HL-60 (cell line): ENCODE data around the gene EHD1.

ENCODE experiments used
- CTCF ChIP-seq: IDR thresholded peaks from one replicate; pipeline ENCODE4 v1.5.1; 2011; ENCODE audit warnings: low read length, control low read depth, inconsistent platforms; ENCODE audit not compliant: insufficient read depth
- POLR2AphosphoS5 ChIP-seq: IDR thresholded peaks from 2 replicates; pipeline ENCODE4 v1.6.1; 2012; ENCODE audit warnings: low read depth
- REST ChIP-seq: IDR thresholded peaks from 2 replicates; pipeline ENCODE4 v1.6.1; 2012; ENCODE audit warnings: low read depth; ENCODE audit not compliant: insufficient replicate concordance

DNA sequence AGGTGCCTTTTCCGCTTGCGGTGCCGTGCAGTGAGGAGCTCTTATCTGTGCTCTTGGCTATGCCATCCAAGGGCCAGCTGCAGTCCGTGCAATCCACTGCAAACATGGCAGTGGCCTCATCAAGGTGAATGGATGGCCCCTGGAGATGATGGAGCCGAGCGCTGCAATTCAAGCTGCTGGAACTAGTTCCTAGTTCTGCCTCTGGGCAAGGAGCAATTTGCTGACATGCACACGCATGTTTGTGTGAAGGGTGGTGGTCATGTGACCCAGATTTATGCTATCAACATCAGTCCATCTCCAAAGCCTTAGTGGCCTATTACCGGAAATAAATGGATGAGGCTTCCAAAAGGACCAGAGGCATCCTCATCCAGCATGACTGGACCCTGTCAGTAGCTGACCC lies 3.1 kb upstream of the EHD1 start:
- TF ChIP-seq CTCF (no peak), POLR2AphosphoS5 (no peak), REST (no peak)
